SK-N-MC (cell line): Measurements from ENCODE around the gene HAUS1.

Experiments
- DNase-seq: peaks from one replicate; pipeline ENCODE4 v3.0.0-alpha.2; 2011; ENCODE audit warnings: low read depth, low spot score
- H3K27ac ChIP-seq: fragments of 200-600 bp; sonication (generic); 2 replicates; pipeline ENCODE4 v1.5.1; 2016; ENCODE audit warnings: mixed run types
- H3K36me3 ChIP-seq: fragments of 200-600 bp; sonication (generic); 2 replicates; pipeline ENCODE4 v1.6.1; 2017; ENCODE audit warnings: antibody characterized with exemption, low read length, mixed read lengths; ENCODE audit not compliant: insufficient read depth
- H3K4me3 ChIP-seq: fragments of 200-600 bp; sonication (generic); 2 replicates; pipeline ENCODE4 v1.5.1; 2016
- H3K9ac ChIP-seq: fragments of 200-600 bp; sonication (generic); 2 replicates; pipeline ENCODE4 v1.8.0; 2017; ENCODE audit warnings: mixed run types, mixed read lengths; ENCODE audit not compliant: insufficient read length
- H3K9me3 ChIP-seq: fragments of 200-600 bp; sonication (generic); 2 replicates; pipeline ENCODE4 v1.6.1; 2017; ENCODE audit warnings: low read depth, mild to moderate bottlenecking, antibody characterized with exemption, low read length, moderate library complexity, mixed read lengths
- EZH2 ChIP-seq: fragments of 200-600 bp; sonication (generic); IDR thresholded peaks from one replicate; pipeline ENCODE4 v1.6.1; 2017; ENCODE audit warnings: antibody characterized with exemption
- FOXP2 ChIP-seq: optimal IDR thresholded peaks from 2 replicates; pipeline ENCODE3; 2011; ENCODE audit warnings: mild to moderate bottlenecking, moderate library complexity; ENCODE audit not compliant: insufficient read depth; ENCODE audit errors: extremely low read length, control extremely low read depth
- POLR2AphosphoS5 ChIP-seq: IDR thresholded peaks from 2 replicates; pipeline ENCODE4 v1.6.1; 2012; ENCODE audit warnings: mild to moderate bottlenecking, low read depth, low read length, borderline replicate concordance

HAUS1 gene

DNA sequence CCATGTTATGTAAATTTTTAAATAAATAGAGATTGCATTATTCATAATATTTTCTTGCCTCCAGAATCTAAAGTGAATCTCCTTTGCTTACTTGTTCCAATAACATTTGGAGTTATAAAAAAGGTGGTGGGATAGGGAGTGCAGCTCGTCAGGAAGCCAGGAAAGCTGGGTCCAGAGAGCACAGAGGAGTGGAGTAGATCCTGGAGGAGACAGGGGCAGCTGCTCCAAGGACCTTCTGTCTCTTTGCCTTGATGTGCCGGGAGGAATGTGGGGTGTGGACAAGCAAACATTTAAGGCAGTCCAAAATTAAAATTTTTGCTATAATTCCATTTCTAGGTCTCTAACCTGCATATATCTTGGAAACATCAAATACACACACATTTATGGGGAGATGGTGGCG lies 29.3 kb downstream of the HAUS1 start:
- TF ChIP-seq FOXP2, result no peak
- TF ChIP-seq EZH2, result no peak
- TF ChIP-seq POLR2AphosphoS5, result no peak
- Histone ChIP-seq H3K9me3 (no peaks in the 10 kb centered on the region), H3K27ac (no peak overlapping the region)

DNA sequence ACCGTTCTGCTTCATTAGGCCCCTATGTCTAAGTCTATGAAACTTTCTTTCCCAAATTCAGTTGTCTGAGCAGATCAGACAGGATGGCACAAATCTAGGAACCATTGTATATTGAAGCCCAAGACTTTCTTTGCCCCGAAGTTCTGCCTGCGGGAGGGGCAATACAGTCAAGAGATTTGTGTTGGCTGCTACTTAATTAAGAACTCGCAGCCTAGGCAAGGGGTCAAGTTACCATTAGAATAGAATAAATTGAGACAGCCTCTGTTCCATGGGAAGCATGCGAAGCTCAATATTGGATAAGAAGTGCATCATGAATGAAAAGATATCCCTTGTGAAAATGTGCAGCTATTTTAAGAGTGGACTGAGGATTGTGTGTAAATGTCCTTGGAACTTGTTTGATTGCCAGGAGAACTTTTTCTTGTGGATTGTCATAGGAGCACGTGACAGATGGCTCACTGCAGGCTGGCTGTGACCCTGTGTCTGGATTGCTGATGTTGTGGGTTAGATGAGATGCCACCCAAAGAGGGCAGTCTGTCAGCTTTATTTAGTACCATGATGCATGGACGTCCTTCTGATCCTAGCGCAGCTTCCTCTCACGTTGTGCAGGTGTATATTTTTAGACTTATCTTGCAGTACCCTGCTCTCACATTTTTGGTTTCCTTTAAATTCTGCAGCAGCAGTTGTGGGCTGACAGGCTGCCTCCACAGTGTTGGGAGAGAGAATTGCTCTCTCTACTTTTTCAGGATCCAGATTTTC lies 30.9 kb downstream of the HAUS1 start:
- H3K9ac ChIP-seq, result no peak overlapping the region
- no peak overlapping the region for H3K27ac ChIP-seq
- no peaks in the 10 kb centered on the region for H3K9me3 ChIP-seq
- no peak overlapping the region for H3K4me3 ChIP-seq
- no peaks in the 10 kb centered on the region; the same call in 1 of the 2 replicates for H3K36me3 ChIP-seq
- no peak for DNase-seq
- TF ChIP-seq FOXP2 (no peak), POLR2AphosphoS5 (no peak), EZH2 (no peak)

More for the DNA sequence above, 29.3 kb downstream of the HAUS1 start:
- DNase-seq, result no peak
- no peak overlapping the region for H3K9ac ChIP-seq
- H3K36me3 ChIP-seq, result peaks cover 14% of the 10 kb centered on the region
- H3K4me3 ChIP-seq, result no peak overlapping the region

DNA sequence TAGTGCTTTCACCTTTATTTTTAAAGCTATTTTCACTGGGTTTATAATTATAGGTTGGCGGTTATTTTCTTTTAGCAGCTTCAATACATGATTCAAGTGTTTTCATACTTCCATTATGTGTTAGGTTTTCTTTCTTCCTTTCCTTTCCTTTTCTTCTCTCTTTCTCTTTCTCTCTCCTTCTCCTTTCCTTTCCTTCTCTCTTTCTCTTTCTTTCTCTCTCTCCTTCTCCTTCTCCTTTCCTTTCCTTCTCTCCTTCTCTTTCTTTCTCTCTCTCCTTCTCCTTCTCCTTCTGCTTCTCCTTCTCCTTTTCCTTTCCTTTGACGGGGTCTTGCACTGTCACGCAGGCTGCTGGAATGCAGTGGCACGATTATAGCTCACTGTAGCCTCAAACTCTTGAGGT lies 36.0 kb downstream of the HAUS1 start:
- Histone ChIP-seq H3K9me3 (no peaks in the 10 kb centered on the region), H3K36me3 (no peaks in the 10 kb centered on the region), H3K4me3 (no peak overlapping the region), H3K9ac (no peak overlapping the region), H3K27ac (no peak overlapping the region)
- TF ChIP-seq POLR2AphosphoS5 (no peak), FOXP2 (no peak), EZH2 (no peak)
- DNase-seq, result no peak

DNA sequence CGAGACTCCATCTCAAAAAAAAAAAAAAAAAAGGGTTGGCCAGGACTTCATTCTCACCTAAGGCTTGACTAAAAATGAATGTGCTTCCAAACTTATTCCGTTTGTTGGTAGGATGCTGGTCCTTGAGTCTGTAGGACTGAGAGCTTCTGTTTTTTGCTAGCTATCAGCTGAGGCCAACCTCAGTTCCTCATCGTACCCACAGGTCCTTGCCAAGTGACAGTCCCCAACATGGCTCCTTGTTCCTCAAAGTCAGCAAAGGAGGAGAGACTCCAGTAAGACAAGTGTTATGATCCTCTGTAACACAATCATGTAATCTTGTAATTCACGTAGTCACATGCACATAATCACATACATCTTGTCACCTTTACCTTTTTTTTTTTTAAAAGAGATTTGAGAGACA lies 37.0 kb downstream of the HAUS1 start:
- no peak overlapping the region for H3K9ac ChIP-seq
- no peaks in the 10 kb centered on the region for H3K9me3 ChIP-seq
- H3K4me3 ChIP-seq, result no peak overlapping the region
- no peaks in the 10 kb centered on the region for H3K36me3 ChIP-seq
- no peak for DNase-seq
- no peak for TF ChIP-seq EZH2
- TF ChIP-seq FOXP2, result no peak
- no peak for TF ChIP-seq POLR2AphosphoS5
- no peak overlapping the region for H3K27ac ChIP-seq

DNA sequence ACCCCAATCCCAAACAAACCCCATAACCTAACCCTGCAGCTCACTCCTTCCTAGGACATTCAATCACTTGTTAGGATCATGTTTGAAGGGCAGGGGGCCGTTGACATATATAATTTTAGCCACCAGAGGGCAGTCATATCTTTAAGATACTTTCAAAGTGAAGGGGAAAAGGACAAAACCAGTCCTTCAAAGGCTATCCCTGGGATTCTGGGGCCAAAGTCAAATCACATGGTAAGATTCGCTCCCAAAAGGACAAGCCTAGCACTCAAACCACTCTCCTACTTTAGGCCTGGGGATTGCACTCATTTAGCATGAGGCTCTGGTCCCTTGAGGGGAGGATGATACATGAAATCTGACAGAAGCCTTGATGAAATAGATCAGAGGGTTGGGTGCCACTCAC lies 44.6 kb downstream of the HAUS1 start:
- TF ChIP-seq FOXP2 (no peak), POLR2AphosphoS5 (no peak), EZH2 (no peak)
- Histone ChIP-seq H3K4me3 (no peak overlapping the region), H3K27ac (no peak overlapping the region), H3K9ac (no peak overlapping the region), H3K36me3 (no peaks in the 10 kb centered on the region), H3K9me3 (no peaks in the 10 kb centered on the region)
- DNase-seq, result peak; percentile 42

DNA sequence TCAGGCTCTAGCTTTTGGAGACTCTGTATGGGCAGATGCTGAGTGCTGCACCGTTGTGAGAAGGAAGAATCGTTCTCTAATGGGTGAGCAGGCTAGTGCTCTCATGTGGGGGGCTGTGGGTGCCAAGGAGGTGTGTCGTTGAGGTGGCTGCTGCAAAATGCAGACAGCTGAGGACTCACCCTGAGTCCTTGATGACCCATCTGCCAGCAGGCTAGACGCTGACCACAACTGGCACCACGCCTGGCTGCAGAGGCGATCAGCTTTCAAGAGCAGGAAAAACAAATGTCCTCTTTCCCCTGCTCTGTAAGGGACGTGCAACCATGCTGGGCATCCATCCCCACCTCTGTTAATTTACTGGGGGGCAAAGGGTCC lies 48.2 kb downstream of the HAUS1 start:
- H3K36me3 ChIP-seq, result no peaks in the 10 kb centered on the region
- TF ChIP-seq POLR2AphosphoS5 (no peak), EZH2 (no peak), FOXP2 (no peak)
- DNase-seq, result no peak
- no peak overlapping the region for H3K27ac ChIP-seq
- H3K4me3 ChIP-seq, result no peak overlapping the region
- H3K9me3 ChIP-seq, result no peaks in the 10 kb centered on the region
- no peak overlapping the region for H3K9ac ChIP-seq

DNA sequence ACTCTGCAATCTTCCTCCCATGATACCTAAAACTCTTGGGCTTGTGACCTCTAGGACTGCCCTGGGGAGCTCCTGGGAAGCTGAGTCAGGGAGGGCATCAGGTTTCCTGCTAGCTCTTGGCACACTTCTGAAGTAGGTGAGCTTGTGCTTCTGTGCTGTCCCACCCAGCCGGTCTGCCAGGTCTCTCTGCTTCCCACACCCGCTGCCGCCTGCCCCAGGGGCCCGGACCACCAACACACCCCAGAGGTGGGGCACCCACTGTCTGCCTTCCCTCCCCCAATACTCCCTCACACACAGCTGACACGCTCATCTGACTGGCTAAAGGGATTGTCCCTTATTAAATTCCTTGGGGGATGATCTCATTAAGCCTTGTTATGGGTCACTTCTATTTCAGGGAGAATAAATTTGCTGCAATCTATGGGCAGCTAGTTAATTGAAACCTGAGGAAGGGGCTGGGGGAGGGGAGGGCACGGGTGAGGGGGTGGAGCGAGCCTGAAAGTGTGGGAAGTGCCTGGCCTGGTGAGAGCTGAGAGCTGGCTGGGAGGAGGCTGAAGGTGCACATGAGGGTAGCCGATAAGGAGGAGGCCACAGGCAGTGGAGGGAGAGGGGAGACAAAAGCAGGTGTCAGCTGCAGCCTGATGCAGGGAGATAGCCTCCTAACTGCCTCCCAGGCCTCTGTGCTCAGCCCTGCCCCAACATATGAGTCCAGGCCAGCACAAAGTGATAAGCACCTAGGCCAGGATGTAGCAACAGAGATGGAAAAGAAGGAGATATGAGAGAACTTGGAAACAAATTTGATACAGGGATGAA lies 48.8 kb downstream of the HAUS1 start:
- no peak for DNase-seq
- H3K27ac ChIP-seq, result no peak overlapping the region
- no peaks in the 10 kb centered on the region for H3K36me3 ChIP-seq
- H3K9ac ChIP-seq, result no peak overlapping the region
- TF ChIP-seq EZH2 (no peak), FOXP2 (no peak), POLR2AphosphoS5 (no peak)
- H3K9me3 ChIP-seq, result no peaks in the 10 kb centered on the region
- H3K4me3 ChIP-seq, result no peak overlapping the region

DNA sequence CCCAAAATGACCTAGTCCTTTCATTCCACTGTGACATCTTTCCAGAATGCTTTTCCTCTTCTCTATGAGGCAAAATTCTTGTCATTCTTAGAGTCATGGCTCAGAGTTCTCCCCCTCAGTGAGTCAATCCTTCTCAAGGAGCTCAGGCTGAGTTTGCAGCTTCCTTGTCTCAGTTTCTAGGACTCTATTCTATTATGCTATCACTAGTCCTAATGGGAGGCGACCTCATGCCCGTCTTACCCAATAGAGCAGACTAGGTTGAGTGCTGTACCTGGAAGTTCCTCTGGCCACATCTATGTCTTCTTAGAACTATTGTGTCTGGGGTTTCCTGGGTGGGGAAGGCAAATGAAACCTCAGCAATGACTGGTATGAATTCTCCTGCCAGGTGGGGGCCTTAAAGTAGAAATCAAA lies 51.5 kb downstream of the HAUS1 start:
- Histone ChIP-seq H3K9ac (no peak overlapping the region), H3K36me3 (no peaks in the 10 kb centered on the region), H3K27ac (no peak overlapping the region), H3K4me3 (no peak overlapping the region), H3K9me3 (no peaks in the 10 kb centered on the region)
- no peak for TF ChIP-seq EZH2
- no peak for TF ChIP-seq FOXP2
- TF ChIP-seq POLR2AphosphoS5, result no peak
- no peak for DNase-seq
